OCI-LY7 (cell line): ENCODE measurements around the gene ITLN2. TPM values are rescaled to one million over a fixed set of nuclear protein-coding genes. Genes with fewer than 3 reads are reported as not detected.
"Not testable (repeated sequence)": the region's sequence is repeated elsewhere in the genome, so short reads cannot be mapped to it uniquely, and the experiment has no call there.

Source experiments
- BruUV-seq: library from RNA; stranded (reverse); fragments of 400-500 nt; replicated peaks from 2 replicates; lab custom pipeline; 2021; lab: Mats Ljungman, UMichigan
- CTCF ChIA-PET: fragments of 300-600 bp; sonication (Branson Sonifier 250); formaldehyde crosslinking; loops from one replicate; lab custom pipeline; 2022; ENCODE audit warnings: antibody characterized with exemption; ENCODE audit not compliant: unreplicated experiment; lab: Charles Lee
- POLR2A ChIA-PET: fragments of 300-600 bp; sonication (Branson Sonifier 250); formaldehyde crosslinking; loops from one replicate; lab custom pipeline; 2022; ENCODE audit warnings: antibody characterized with exemption; lab: Charles Lee
- DNase-seq: peaks from one replicate; pipeline ENCODE4 v3.0.0-alpha.2; 2015; ENCODE audit warnings: low spot score
- H2AFZ ChIP-seq: fragments of 200-600 bp; sonication (generic), shearing (Covaris generic); 2 replicates; pipeline ENCODE4 v1.6.1; 2014; ENCODE audit warnings: mild to moderate bottlenecking, antibody characterized with exemption, low read length, moderate library complexity
- H3K27ac ChIP-seq: fragments of 200-600 bp; sonication (generic); 2 replicates; pipeline ENCODE4 v1.5.1; 2014; ENCODE audit warnings: mixed run types, low read depth, mild to moderate bottlenecking, moderate library complexity, low read length, inconsistent platforms; ENCODE audit not compliant: poor library complexity, severe bottlenecking
- H3K36me3 ChIP-seq: fragments of 200-600 bp; sonication (generic); 2 replicates; pipeline ENCODE4 v1.6.1; 2014; ENCODE audit warnings: mild to moderate bottlenecking, antibody characterized with exemption, low read length, moderate library complexity, mixed read lengths; ENCODE audit not compliant: insufficient read depth
- H3K4me1 ChIP-seq: fragments of 200-600 bp; sonication (generic); 2 replicates; pipeline ENCODE4 v1.5.1; 2014; ENCODE audit warnings: mild to moderate bottlenecking, low read length; ENCODE audit not compliant: insufficient read depth, poor library complexity, severe bottlenecking
- H3K4me2 ChIP-seq: fragments of 200-600 bp; sonication (generic); 2 replicates; pipeline ENCODE4 v1.6.1; 2014; ENCODE audit warnings: mild to moderate bottlenecking, low read length
- H3K4me3 ChIP-seq: fragments of 200-600 bp; sonication (generic); 2 replicates; pipeline ENCODE4 v1.5.1; 2014; ENCODE audit warnings: mild to moderate bottlenecking, low read depth, low read length; ENCODE audit not compliant: poor library complexity, severe bottlenecking
- H3K79me2 ChIP-seq: fragments of 200-600 bp; sonication (generic); 2 replicates; pipeline ENCODE4 v1.6.1; 2016; ENCODE audit warnings: low read depth, mild to moderate bottlenecking, low read length, moderate library complexity, mixed read lengths; ENCODE audit not compliant: insufficient read depth
- H3K9me2 ChIP-seq: fragments of 200-600 bp; sonication (generic); 2 replicates; pipeline ENCODE4 v1.6.1; 2016; ENCODE audit warnings: mild to moderate bottlenecking, low read length, mixed read lengths; ENCODE audit not compliant: insufficient read depth
- H3K9me3 ChIP-seq: fragments of 200-600 bp; sonication (generic); 2 replicates; pipeline ENCODE4 v1.6.1; 2014; ENCODE audit warnings: mild to moderate bottlenecking, mixed run types, low read length, mixed read lengths
- H4K20me1 ChIP-seq: fragments of 200-600 bp; sonication (generic); 2 replicates; pipeline ENCODE4 v1.6.1; 2014; ENCODE audit warnings: mild to moderate bottlenecking, antibody characterized with exemption, low read length, moderate library complexity, mixed read lengths; ENCODE audit not compliant: insufficient read depth
- EZH2phosphoT487 ChIP-seq: fragments of 200-600 bp; sonication (generic); IDR thresholded peaks from 2 replicates; pipeline ENCODE4 v1.6.1; 2018; ENCODE audit warnings: low read depth, borderline replicate concordance, mild to moderate bottlenecking, mixed run types, antibody characterized with exemption, low read length, moderate library complexity, mixed read lengths
- intact Hi-C: fragments of 100-400 bp; cut with micrococcal nuclease; formaldehyde crosslinking; loops from one replicate; pipeline ENCODE4 v1.10.0; 2022; ENCODE audit not compliant: unreplicated experiment
- total RNA-seq, 2 experiments: library from RNA; depleted of rRNA in 1 of 2; stranded (reverse); fragments of >200 nt in 1 of 2; shearing (Covaris generic) in 1 of 2; gene quantifications; 2 replicates each; pipeline ENCODE4 v1.2.3, GENCODE V29; 2014 to 2022
- TF ChIP-seq, protein P1 (sequence below): fragments of 200-600 bp; sonication (generic); conservative IDR thresholded peaks from 2 replicates; pipeline ENCODE4 v1.5.1; 2014; ENCODE audit warnings: mild to moderate bottlenecking, antibody characterized with exemption, low read length, moderate library complexity, mixed read lengths

Gene ITLN2
- total RNA-seq, 2 experiments from 2014 or later = not detected

DNA sequence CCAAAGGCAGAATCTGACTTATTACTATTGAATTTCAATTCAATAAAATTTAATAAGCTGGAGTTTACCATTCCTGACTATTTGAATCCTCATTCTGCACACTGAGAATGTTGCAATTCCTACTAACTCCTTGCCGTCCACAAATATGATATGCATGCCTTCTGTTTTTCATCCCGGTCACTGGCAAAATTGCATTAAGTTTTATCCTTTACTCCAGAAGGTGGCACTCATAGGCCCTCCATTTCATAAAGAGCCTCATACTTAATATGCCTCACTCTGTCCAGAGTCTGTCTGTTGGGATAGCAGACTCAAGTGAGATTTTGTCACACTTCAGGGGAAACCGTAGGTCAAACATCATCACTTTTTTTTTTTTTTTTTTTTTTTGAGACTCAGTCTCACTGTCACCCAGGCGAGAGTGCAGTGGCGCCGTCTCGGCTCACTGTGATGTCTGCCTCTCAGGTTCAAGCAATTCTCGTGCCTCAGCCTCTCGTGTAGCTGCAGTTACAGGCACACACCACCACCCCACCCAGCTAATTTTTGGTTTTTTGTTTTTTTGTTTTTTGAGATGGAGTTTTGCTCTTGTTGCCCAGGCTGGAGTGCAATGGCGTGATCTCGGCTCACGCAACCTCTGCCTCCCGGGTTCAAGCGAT is 39.1 kb upstream of the ITLN2 start:
- intact Hi-C loops = loop anchor here (1.0 kb wide), 1 partner anchor 104 kb away; no protein-coding TSS in a partner anchor

DNA sequence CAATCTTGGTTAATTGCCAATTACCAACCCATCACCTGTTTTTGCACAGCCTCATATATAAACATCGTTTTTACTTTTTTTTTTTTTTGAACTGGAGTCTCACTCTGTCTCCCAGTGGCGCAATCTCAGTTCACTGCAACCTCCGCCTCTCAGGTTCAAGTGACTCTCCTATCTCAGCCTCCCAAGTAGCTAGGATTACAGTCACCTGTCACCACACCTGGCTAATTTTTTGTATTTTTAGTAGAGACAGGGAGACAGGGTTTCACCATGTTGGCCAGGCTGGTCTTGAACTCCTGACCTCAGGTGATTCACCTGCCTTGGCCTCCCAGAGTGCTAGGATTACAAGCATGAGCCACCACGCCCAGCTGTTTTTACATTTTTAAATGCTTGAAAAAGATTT is 37.4 kb upstream of the ITLN2 start:
- BruUV-seq, intact Hi-C loops: not testable (repeated sequence)
- POLR2A ChIA-PET = interaction anchor here (0.7 kb wide), 1 partner anchor 13 kb away, joined by 4 read pairs; no protein-coding TSS in a partner anchor

More for the DNA sequence above, 39.1 kb upstream of the ITLN2 start:
- Histone ChIP-seq H2AFZ (no peak overlapping the region), H3K27ac (no peak overlapping the region), H3K79me2 (no peaks in the 10 kb centered on the region), H3K4me1 (peaks cover 5% of the 10 kb centered on the region), H3K9me3 (no peaks in the 10 kb centered on the region), H3K4me3 (no peak overlapping the region), H4K20me1 (no peaks in the 10 kb centered on the region), H3K36me3 (peaks cover 3% of the 10 kb centered on the region; the same call in 1 of the 2 replicates), H3K4me2 (no peak overlapping the region), H3K9me2 (no peaks in the 10 kb centered on the region)
- peak; percentile 50 for DNase-seq
- POLR2A ChIA-PET = interaction anchor here (0.8 kb wide), 1 partner anchor 75 kb away, joined by 9 read pairs; no protein-coding TSS in a partner anchor
- CTCF ChIA-PET = interaction anchor here (0.6 kb wide), 1 partner anchor 881 kb away, joined by 14 read pairs; no protein-coding TSS in a partner anchor
- BruUV-seq = no TSS peak
- TF ChIP-seq, protein P1, sequence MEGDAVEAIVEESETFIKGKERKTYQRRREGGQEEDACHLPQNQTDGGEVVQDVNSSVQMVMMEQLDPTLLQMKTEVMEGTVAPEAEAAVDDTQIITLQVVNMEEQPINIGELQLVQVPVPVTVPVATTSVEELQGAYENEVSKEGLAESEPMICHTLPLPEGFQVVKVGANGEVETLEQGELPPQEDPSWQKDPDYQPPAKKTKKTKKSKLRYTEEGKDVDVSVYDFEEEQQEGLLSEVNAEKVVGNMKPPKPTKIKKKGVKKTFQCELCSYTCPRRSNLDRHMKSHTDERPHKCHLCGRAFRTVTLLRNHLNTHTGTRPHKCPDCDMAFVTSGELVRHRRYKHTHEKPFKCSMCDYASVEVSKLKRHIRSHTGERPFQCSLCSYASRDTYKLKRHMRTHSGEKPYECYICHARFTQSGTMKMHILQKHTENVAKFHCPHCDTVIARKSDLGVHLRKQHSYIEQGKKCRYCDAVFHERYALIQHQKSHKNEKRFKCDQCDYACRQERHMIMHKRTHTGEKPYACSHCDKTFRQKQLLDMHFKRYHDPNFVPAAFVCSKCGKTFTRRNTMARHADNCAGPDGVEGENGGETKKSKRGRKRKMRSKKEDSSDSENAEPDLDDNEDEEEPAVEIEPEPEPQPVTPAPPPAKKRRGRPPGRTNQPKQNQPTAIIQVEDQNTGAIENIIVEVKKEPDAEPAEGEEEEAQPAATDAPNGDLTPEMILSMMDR = peak; percentile 75
- TF ChIP-seq EZH2phosphoT487 = no peak

DNA sequence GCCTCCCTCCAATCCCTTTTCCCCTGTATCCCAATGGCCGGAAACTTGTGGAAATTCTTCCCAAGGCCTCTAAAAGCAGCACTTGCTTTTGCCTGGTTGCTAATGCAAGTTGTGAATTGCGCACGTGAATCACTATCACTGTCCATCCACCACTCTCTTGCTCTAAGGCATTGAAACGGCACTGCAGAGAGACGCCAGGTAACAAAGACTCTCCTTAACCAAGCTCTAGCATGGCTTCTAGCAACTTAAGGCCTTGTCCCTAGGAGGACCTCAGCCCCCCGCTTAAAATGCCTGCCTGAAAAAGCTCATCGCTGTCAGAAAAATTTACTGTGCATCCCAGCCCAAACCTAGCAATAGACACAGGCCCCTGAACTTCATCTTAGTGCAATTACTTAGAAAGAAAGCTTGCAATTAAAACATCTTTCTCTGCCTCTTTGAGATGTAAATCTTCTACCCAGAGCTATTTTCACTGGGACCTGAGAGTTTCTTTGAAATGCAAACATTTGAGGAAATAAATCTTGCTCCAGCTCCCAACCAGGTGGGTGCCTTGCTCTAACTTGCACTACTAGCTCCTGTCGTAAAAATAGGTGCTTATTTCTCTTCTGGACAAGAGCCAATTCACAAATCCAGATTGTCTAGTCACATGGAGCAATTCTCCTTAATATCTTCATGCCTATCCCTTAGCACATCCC is 32.9 kb upstream of the ITLN2 start:
- Histone ChIP-seq H3K4me1 (peaks cover 2% of the 10 kb centered on the region), H3K36me3 (no peaks in the 10 kb centered on the region), H3K4me3 (no peak overlapping the region), H3K27ac (no peak overlapping the region), H2AFZ (no peak overlapping the region), H3K4me2 (no peak overlapping the region), H4K20me1 (no peaks in the 10 kb centered on the region), H3K9me3 (no peaks in the 10 kb centered on the region), H3K79me2 (no peaks in the 10 kb centered on the region), H3K9me2 (no peaks in the 10 kb centered on the region)
- ChIA-PET CTCF (interaction anchor here (1.1 to 1.7 kb wide), 2 partner anchors 33 to 207 kb away, joined by 3 to 4 read pairs; partner anchors contain the start of gene ITLN2), POLR2A (interaction anchor here (0.7 to 1.3 kb wide), 4 partner anchors 8 to 141 kb away, joined by 3 to 4 read pairs (median 3); no protein-coding TSS in a partner anchor)
- BruUV-seq = no TSS peak
- no peak for DNase-seq
- TF ChIP-seq, protein P1 = no peak
- no peak for TF ChIP-seq EZH2phosphoT487
- intact Hi-C loops = no loop called here

More for the DNA sequence above, 37.4 kb upstream of the ITLN2 start:
- DNase-seq, H3K9me3 ChIP-seq, H3K79me2 ChIP-seq, H3K27ac ChIP-seq, H3K4me1 ChIP-seq, H2AFZ ChIP-seq, H3K4me3 ChIP-seq, H4K20me1 ChIP-seq, H3K4me2 ChIP-seq, H3K36me3 ChIP-seq, CTCF ChIA-PET, H3K9me2 ChIP-seq: not testable (repeated sequence)
